Caco-2 (cell line): ENCODE measurements around the gene ORC4. TPM values are rescaled to one million over a fixed set of nuclear protein-coding genes. Genes with fewer than 3 reads are reported as not detected.

Source experiments
- BruUV-seq: library from RNA; stranded (reverse); fragments of 400-500 nt; replicated peaks from 2 replicates; lab custom pipeline; 2021; lab: Mats Ljungman, UMichigan
- CTCF ChIA-PET: fragments of 300-600 bp; sonication (Branson Sonifier 250); formaldehyde crosslinking; loops from one replicate; lab custom pipeline; 2022; ENCODE audit warnings: antibody characterized with exemption; lab: Charles Lee
- POLR2A ChIA-PET: fragments of 300-600 bp; sonication (Branson Sonifier 250); formaldehyde crosslinking; loops from one replicate; lab custom pipeline; 2022; ENCODE audit warnings: antibody characterized with exemption; lab: Charles Lee
- DNase-seq, 2 experiments: peaks; one replicate each; pipeline versions ENCODE4 v3.0.0 to v3.0.0-alpha.2; 2020 to 2022
- H3K27me3 ChIP-seq: replicated peaks from 2 replicates; pipeline ENCODE4 v1.6.0; 2011; ENCODE audit warnings: low read length; ENCODE audit not compliant: control insufficient read depth, insufficient read depth
- H3K36me3 ChIP-seq: 2 replicates; pipeline ENCODE4 v1.5.1; 2011; ENCODE audit warnings: low read length; ENCODE audit not compliant: control insufficient read depth, insufficient read depth
- H3K4me1 ChIP-seq: fragments of 250-450 bp; sonication (Bioruptor Pico); 2 replicates; pipeline ENCODE4 v1.5.1; 2020; ENCODE audit warnings: mild to moderate bottlenecking
- H3K4me3 ChIP-seq: 2 replicates; pipeline ENCODE4 v1.5.1; 2011; ENCODE audit warnings: low read depth, mild to moderate bottlenecking, control low read depth, low read length
- H3K9me3 ChIP-seq: fragments of 250-450 bp; sonication (Bioruptor Pico); 2 replicates; pipeline ENCODE4 v1.5.1; 2020; ENCODE audit warnings: mild to moderate bottlenecking, moderate library complexity
- H3K27ac Mint-ChIP-seq: one replicate; pipeline ENCODE4 v1.8.0; 2022; ENCODE audit warnings: mixed read lengths; ENCODE audit not compliant: unreplicated experiment
- H3K27me3 Mint-ChIP-seq: one replicate; pipeline ENCODE4 v1.8.0; 2022; ENCODE audit warnings: mixed read lengths; ENCODE audit not compliant: insufficient read depth, unreplicated experiment
- H3K36me3 Mint-ChIP-seq: one replicate; pipeline ENCODE4 v1.8.0; 2022; ENCODE audit warnings: mild to moderate bottlenecking, mixed read lengths; ENCODE audit not compliant: insufficient read depth, unreplicated experiment
- H3K4me1 Mint-ChIP-seq: one replicate; pipeline ENCODE4 v1.8.0; 2022; ENCODE audit warnings: low read depth, mixed read lengths; ENCODE audit not compliant: unreplicated experiment
- H3K4me3 Mint-ChIP-seq: one replicate; pipeline ENCODE4 v1.8.0; 2022; ENCODE audit warnings: mild to moderate bottlenecking, moderate library complexity, mixed read lengths; ENCODE audit not compliant: unreplicated experiment
- H3K9me3 Mint-ChIP-seq: one replicate; pipeline ENCODE4 v1.8.0; 2022; ENCODE audit warnings: mixed read lengths; ENCODE audit not compliant: unreplicated experiment
- intact Hi-C: fragments of 100-400 bp; cut with micrococcal nuclease; formaldehyde crosslinking; loops from one replicate; pipeline ENCODE4 v1.10.0; 2022; ENCODE audit not compliant: unreplicated experiment
- total RNA-seq: library from RNA; stranded (reverse); gene quantifications from 2 replicates; pipeline ENCODE4 v1.2.3, GENCODE V29; 2022
- TF ChIP-seq, protein P1 (sequence below), 2 experiments: fragments of 200-600 bp in 1 of 2; IDR thresholded peaks; 1 replicate in 1 of 2; 2 replicates in 1 of 2; pipeline versions ENCODE4 v1.5.1 to v1.8.0; 2011 to 2022; ENCODE audit warnings: antibody characterized with exemption in 1 of 2, control low read depth in 1 of 2, inconsistent platforms in 1 of 2, low read depth in 1 of 2, low read length in 1 of 2, mild to moderate bottlenecking in 1 of 2, moderate library complexity in 1 of 2; ENCODE audit not compliant: insufficient read depth in 1 of 2, severe bottlenecking in 1 of 2, unreplicated experiment in 1 of 2

Gene ORC4
- total RNA-seq, 1 experiment from 2014 or later, result 56.3 TPM

- H3K9me3 Mint-ChIP-seq, result no peaks in the 10 kb centered on the region
- POLR2A ChIA-PET, result no interaction called here
Observed at GRCh38 chr2:148049284-148049683, 28.7 kb upstream of the ORC4 start.

GRCh38 chr2:148048475-148049221 is 28.1 kb upstream of the ORC4 start:
- no peak overlapping the region for H3K4me3 ChIP-seq
- DNase-seq, result no peak
- intact Hi-C loops, result no loop called here
- POLR2A ChIA-PET, result no interaction called here
- no peaks in the 10 kb centered on the region for H3K36me3 ChIP-seq
- H3K4me3 Mint-ChIP-seq, result no peak overlapping the region
- peak overlapping the region; percentile 24 for H3K27ac Mint-ChIP-seq
- TF ChIP-seq, protein P1, sequence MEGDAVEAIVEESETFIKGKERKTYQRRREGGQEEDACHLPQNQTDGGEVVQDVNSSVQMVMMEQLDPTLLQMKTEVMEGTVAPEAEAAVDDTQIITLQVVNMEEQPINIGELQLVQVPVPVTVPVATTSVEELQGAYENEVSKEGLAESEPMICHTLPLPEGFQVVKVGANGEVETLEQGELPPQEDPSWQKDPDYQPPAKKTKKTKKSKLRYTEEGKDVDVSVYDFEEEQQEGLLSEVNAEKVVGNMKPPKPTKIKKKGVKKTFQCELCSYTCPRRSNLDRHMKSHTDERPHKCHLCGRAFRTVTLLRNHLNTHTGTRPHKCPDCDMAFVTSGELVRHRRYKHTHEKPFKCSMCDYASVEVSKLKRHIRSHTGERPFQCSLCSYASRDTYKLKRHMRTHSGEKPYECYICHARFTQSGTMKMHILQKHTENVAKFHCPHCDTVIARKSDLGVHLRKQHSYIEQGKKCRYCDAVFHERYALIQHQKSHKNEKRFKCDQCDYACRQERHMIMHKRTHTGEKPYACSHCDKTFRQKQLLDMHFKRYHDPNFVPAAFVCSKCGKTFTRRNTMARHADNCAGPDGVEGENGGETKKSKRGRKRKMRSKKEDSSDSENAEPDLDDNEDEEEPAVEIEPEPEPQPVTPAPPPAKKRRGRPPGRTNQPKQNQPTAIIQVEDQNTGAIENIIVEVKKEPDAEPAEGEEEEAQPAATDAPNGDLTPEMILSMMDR (IDR thresholded peaks at IDR 0.05; ENCODE audit: insufficient read depth in 1 of 2, low read depth in 1 of 2, low read length in 1 of 2, severe bottlenecking in 1 of 2, unreplicated experiment in 1 of 2), result no peak
- H3K9me3 Mint-ChIP-seq, result no peaks in the 10 kb centered on the region
- H3K27me3 Mint-ChIP-seq, result no peaks in the 10 kb centered on the region
- no peaks in the 10 kb centered on the region for H3K36me3 Mint-ChIP-seq
- CTCF ChIA-PET, result no interaction called here
- H3K27me3 ChIP-seq, result no peaks in the 10 kb centered on the region
- H3K9me3 ChIP-seq, result no peaks in the 10 kb centered on the region
- BruUV-seq, result no TSS peak
- H3K4me1 ChIP-seq, result 0 out of 2 replicates have a peak, but pooled peaks cover 13% of the 10 kb centered on the region
- peaks cover 8% of the 10 kb centered on the region for H3K4me1 Mint-ChIP-seq

More at GRCh38 chr2:148049284-148049683, 28.7 kb upstream of the ORC4 start:
- H3K4me3 Mint-ChIP-seq, result no peak overlapping the region
- TF ChIP-seq, protein P1 (IDR thresholded peaks at IDR 0.05; ENCODE audit: insufficient read depth in 1 of 2, low read depth in 1 of 2, low read length in 1 of 2, severe bottlenecking in 1 of 2, unreplicated experiment in 1 of 2), result no peak
- Histone ChIP-seq H3K4me1 (0 out of 2 replicates have a peak, but pooled peaks cover 13% of the 10 kb centered on the region), H3K9me3 (no peaks in the 10 kb centered on the region), H3K4me3 (no peak overlapping the region), H3K27me3 (no peaks in the 10 kb centered on the region), H3K36me3 (no peaks in the 10 kb centered on the region)
- intact Hi-C loops, result no loop called here
- CTCF ChIA-PET, result no interaction called here
- no peak for DNase-seq
- BruUV-seq, result no TSS peak
- no peaks in the 10 kb centered on the region for H3K27me3 Mint-ChIP-seq
- H3K4me1 Mint-ChIP-seq, result peaks cover 8% of the 10 kb centered on the region
- no peaks in the 10 kb centered on the region for H3K36me3 Mint-ChIP-seq
- no peak overlapping the region for H3K27ac Mint-ChIP-seq

- BruUV-seq, result no TSS peak
- DNase-seq, result no peak
- H3K36me3 Mint-ChIP-seq, result no peaks in the 10 kb centered on the region
- Histone ChIP-seq H3K4me1 (0 out of 2 replicates have a peak, but pooled peaks cover 13% of the 10 kb centered on the region), H3K27me3 (no peaks in the 10 kb centered on the region), H3K36me3 (no peaks in the 10 kb centered on the region), H3K9me3 (no peaks in the 10 kb centered on the region), H3K4me3 (no peak overlapping the region)
- ChIA-PET POLR2A (no interaction called here), CTCF (no interaction called here)
- peaks cover 8% of the 10 kb centered on the region for H3K4me1 Mint-ChIP-seq
- H3K27ac Mint-ChIP-seq, result no peak overlapping the region
- H3K4me3 Mint-ChIP-seq, result no peak overlapping the region
- no peaks in the 10 kb centered on the region for H3K27me3 Mint-ChIP-seq
- H3K9me3 Mint-ChIP-seq, result no peaks in the 10 kb centered on the region
- intact Hi-C loops, result no loop called here
- TF ChIP-seq, protein P1 (IDR thresholded peaks at IDR 0.05; ENCODE audit: insufficient read depth in 1 of 2, low read depth in 1 of 2, low read length in 1 of 2, severe bottlenecking in 1 of 2, unreplicated experiment in 1 of 2), result no peak
Observed at GRCh38 chr2:148046802-148047201, 26.3 kb upstream of the ORC4 start.
